GM19372 (cell line): ENCODE measurements around the gene TDRD12.

ENCODE experiments used
- ATAC-seq: cut with Tn5 transposase; IDR thresholded peaks from one replicate; pipeline ENCODE4 v1.9.1; 2021; ENCODE audit warnings: mild to moderate bottlenecking, low read depth, moderate library complexity; ENCODE audit not compliant: unreplicated experiment

The TDRD12 gene

GRCh38 chr19:32800191-32800590 is 80.6 kb downstream of the TDRD12 start:
- no peak for ATAC-seq

- no peak for ATAC-seq
Measured at GRCh38 chr19:32800754-32801153, 81.2 kb downstream of the TDRD12 start.

DNA sequence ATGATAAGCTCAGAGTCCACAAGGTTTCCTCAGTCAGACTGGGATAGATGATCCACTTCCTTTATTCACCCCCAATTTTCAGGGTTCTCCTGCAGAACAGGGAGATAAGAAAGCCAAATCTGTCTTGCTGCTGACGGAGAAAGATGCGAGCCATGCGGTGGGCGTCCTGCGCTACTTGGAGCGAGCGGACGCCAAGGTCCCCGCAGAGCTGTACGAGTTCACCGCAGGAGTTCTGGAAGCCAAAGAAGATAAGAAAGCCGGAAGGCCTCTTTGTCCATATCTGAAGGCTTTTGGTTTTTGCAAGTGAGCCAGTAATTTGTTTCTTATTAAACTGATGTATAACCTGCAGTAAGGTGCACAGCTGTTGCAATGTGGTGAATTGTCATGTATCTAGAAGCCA is 83.3 kb downstream of the TDRD12 start:
- no peak for ATAC-seq

- no peak for ATAC-seq
Measured at GRCh38 chr19:32808236-32808635, 88.7 kb downstream of the TDRD12 start.

DNA sequence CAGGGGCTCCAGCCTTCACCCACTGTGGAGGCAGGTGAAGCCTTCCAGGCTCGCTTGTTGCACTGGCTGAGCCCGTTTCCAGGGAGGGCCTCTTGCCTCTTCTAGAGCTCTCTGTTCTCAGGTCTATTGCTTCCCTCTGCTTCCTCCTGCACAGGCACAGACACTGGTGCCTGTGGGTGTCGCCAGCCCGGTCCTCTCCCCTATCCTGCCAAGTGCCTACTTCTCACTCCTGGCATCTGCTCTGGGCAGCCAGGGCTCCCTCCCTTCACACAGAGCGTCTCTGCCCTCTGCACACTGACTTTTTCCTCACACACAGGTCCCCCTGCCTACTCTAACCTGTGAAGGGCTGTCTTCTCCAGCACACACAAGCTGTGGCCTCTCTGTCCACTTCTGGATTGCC is 89.7 kb downstream of the TDRD12 start:
- no peak for ATAC-seq

- no peak for ATAC-seq
Measured at GRCh38 chr19:32809754-32810153, 90.2 kb downstream of the TDRD12 start.

GRCh38 chr19:32810452-32810851 is 90.9 kb downstream of the TDRD12 start:
- ATAC-seq, result no peak

GRCh38 chr19:32811151-32811550 is 91.6 kb downstream of the TDRD12 start:
- no peak for ATAC-seq

GRCh38 chr19:32812036-32812435 is 92.5 kb downstream of the TDRD12 start:
- ATAC-seq, result no peak

DNA sequence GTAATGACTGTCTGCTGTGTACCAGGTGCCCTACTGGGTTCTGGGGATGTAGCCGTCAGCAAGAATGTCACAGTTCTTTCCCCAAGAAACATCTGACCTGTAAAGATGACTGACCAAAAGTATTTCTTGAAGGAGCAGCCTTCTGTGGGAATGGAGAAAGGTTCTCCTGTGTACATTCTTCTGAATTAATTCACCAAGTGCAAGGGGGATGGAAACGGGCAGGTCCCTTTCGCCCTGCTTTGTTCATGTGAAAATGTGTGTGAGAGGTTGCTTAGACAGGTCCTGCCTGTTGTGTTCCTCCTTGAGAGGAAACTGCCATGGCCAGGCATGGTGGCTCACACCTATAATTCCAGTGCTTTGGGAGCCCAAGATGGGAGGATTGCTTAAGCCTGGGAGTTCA is 93.0 kb downstream of the TDRD12 start:
- ATAC-seq, result no peak

DNA sequence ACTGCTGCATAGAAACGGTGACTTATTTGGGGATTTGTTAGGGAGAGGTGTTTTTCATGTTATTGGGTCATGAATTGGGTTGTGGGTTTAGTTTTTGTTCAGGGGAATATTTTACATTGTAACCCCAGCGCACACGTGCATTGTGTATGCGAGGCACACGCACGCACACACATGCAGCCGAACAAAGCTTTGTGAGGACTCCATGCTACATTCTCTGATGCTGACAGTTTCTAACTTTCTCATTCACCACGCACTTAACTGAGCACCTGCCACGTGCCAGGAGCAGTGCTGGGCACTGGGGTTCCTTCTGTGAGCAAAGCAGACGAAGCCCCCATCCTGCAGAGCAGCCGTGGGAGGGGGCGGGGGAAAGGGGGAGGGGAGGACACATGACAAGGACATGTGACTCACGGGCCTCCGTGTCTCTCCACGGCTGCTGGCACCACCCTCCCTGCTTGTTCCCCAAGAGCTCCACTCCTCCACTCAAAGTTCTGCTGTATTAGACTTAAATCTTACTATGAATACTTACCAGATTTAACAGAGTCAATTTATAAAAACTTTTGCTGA is 94.4 kb downstream of the TDRD12 start:
- ATAC-seq, result no peak

- ATAC-seq, result no peak
Measured at GRCh38 chr19:32814624-32815023, 95.1 kb downstream of the TDRD12 start.

DNA sequence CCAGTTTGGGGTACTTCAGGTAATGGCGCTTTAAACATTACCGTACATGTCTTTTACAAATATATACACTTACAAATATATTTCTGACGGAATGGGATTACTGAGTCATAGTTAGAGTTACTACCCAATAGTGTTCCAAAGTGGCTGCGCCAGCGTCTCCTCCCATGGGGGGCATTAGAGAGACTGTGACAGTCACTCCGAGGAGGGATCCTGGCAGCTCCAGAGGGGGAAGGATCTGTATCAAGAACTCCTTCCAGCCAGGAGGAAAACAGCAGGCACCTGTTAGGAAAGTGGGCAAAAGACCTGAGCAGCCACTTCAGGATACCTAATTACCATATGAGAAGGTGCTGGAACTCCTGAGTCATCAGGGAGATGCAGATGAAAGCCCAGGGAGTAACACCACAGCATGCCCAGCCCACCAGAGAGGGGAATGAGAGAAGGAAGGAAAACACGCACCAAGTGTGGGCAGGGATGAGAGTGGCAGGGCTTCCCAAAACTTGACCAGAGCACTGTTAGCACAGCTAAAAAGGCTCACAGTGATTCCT is 97.1 kb downstream of the TDRD12 start:
- ATAC-seq, result no peak

DNA sequence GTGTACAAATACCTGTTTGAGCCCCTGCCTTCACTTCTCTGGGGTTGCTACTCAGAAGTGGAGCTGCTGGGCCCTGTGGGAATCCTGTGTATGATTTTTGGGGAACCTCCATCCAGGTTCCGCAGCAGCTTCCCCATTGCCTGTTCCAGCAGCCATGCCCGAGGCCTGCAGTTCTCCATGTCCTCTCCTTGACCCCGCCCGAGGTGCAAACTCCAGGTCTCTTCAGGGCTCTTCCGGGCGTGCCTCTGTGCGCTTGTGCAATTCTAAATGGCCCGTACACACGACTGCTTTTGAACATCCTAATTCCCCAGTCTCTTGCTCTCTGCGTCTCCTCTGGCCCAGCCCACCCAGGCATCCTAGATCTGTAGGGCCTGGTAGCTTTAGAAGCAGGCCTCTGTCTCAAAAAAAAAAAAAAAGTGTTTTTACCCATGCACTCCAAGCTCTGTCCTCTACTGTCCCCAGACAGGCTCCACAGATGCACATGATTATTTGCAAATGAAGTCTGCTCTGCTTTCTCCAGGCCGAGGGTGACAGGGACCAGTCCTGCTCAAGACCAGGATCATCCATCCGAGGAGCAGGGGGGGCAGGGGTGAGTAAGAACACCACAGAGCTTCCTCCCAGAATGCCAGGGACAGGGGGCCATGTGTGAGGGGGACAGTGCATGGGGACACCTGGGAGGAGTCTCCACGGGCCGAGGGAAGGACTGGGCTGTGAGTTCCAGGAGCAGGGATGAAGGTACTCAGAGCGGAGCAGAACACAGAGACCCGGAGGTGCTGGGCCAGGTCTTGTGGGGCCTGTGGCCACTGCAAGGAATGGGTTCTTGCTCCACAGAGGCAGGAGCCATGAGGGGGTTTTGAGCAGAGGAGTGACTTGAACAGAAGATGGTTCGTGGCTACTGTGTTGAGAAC is 98.3 kb downstream of the TDRD12 start:
- no peak for ATAC-seq

- no peak for ATAC-seq
Measured at GRCh38 chr19:32818536-32818935, 99.0 kb downstream of the TDRD12 start.

- ATAC-seq, result no peak
Measured at GRCh38 chr19:32819419-32820400, 100.1 kb downstream of the TDRD12 start.

GRCh38 chr19:32822916-32823746 is 103.6 kb downstream of the TDRD12 start:
- no peak for ATAC-seq

- no peak for ATAC-seq
Measured at GRCh38 chr19:32823747-32824102, 104.2 kb downstream of the TDRD12 start.

GRCh38 chr19:32824191-32824751 is 104.7 kb downstream of the TDRD12 start:
- ATAC-seq, result no peak
